WTC11 (cell line): Measurements from ENCODE around the gene VSX1. TPM values are rescaled to one million over a fixed set of nuclear protein-coding genes. Genes with fewer than 3 reads are reported as not detected.

Experiments used
- ATAC-seq: fragments of 200-7000 bp; cut with Tn5 transposase; 2 replicates; pipeline ENCODE4 v1.10.0; 2021; ENCODE audit warnings: mild to moderate bottlenecking, moderate library complexity
- CTCF ChIA-PET: fragments of 300-600 bp; sonication (Branson Sonifier 250); formaldehyde crosslinking; loops from one replicate; lab custom pipeline; 2021; ENCODE audit warnings: antibody characterized with exemption; lab: Charles Lee
- POLR2A ChIA-PET: fragments of 350-600 bp; sonication (Branson Sonifier 250); formaldehyde crosslinking; loops from one replicate; lab custom pipeline; 2021; ENCODE audit warnings: antibody characterized with exemption; lab: Charles Lee
- DNase-seq: peaks from one replicate; pipeline ENCODE4 v3.0.0; 2021; ENCODE audit warnings: low spot score
- H3K27ac Mint-ChIP-seq: 2 replicates; pipeline ENCODE4 v1.8.0; 2021; ENCODE audit warnings: mixed read lengths
- H3K27me3 Mint-ChIP-seq: 2 replicates; pipeline ENCODE4 v1.8.0; 2021; ENCODE audit warnings: low read depth, mild to moderate bottlenecking, moderate library complexity, mixed read lengths
- H3K36me3 Mint-ChIP-seq: 2 replicates; pipeline ENCODE4 v1.8.0; 2021; ENCODE audit warnings: mixed read lengths
- H3K4me1 Mint-ChIP-seq: 2 replicates; pipeline ENCODE4 v1.8.0; 2022; ENCODE audit warnings: mixed read lengths
- H3K4me3 Mint-ChIP-seq: 2 replicates; pipeline ENCODE4 v1.8.0; 2021; ENCODE audit warnings: mild to moderate bottlenecking, moderate library complexity, mixed read lengths
- H3K9me3 Mint-ChIP-seq: 2 replicates; pipeline ENCODE4 v1.8.0; 2021; ENCODE audit warnings: mixed read lengths
- CREB1 ChIP-seq: sonication (generic); formaldehyde crosslinking; IDR thresholded peaks from 2 replicates; pipeline ENCODE4 v1.8.0; 2023; ENCODE audit warnings: mild to moderate bottlenecking, missing genetic modification reagents
- HMGA2 ChIP-seq: fragments of 250-450 bp; sonication (Bioruptor Pico); IDR thresholded peaks from 2 replicates; pipeline ENCODE4 v1.4.0; 2021; ENCODE audit warnings: mild to moderate bottlenecking, moderate library complexity
- MXD4 ChIP-seq: fragments of 250-450 bp; sonication (Bioruptor Pico); IDR thresholded peaks from 2 replicates; pipeline ENCODE4 v1.8.0; 2021; ENCODE audit warnings: mild to moderate bottlenecking, moderate library complexity, borderline replicate concordance
- PRRX2 ChIP-seq: fragments of 250-450 bp; sonication (Bioruptor Pico); IDR thresholded peaks from 2 replicates; pipeline ENCODE4 v1.8.0; 2021; ENCODE audit warnings: mild to moderate bottlenecking
- TP53 ChIP-seq: sonication (generic); formaldehyde crosslinking; IDR thresholded peaks from 2 replicates; pipeline ENCODE4 v1.8.1; 2023; ENCODE audit warnings: mild to moderate bottlenecking, missing genetic modification reagents
- ZNF121 ChIP-seq: sonication (generic); formaldehyde crosslinking; IDR thresholded peaks from 2 replicates; pipeline ENCODE4 v1.8.0; 2023; ENCODE audit warnings: missing genetic modification reagents
- ZNF263 ChIP-seq: sonication (generic); formaldehyde crosslinking; IDR thresholded peaks from 2 replicates; pipeline ENCODE4 v1.8.1; 2022; ENCODE audit warnings: low read depth, mild to moderate bottlenecking, moderate library complexity, missing genetic modification reagents
- ZNF423 ChIP-seq: fragments of 250-450 bp; sonication (Bioruptor Pico); IDR thresholded peaks from 2 replicates; pipeline ENCODE4 v2.1.2; 2022; ENCODE audit warnings: mild to moderate bottlenecking, moderate library complexity
- total RNA-seq: library from RNA; stranded (reverse); gene quantifications from 3 replicates; pipeline ENCODE4 v1.2.3, GENCODE V29; 2021
- TF ChIP-seq, protein P1 (sequence below): sonication (generic); formaldehyde crosslinking; IDR thresholded peaks from 2 replicates; pipeline ENCODE4 v1.8.1; 2023; ENCODE audit warnings: mild to moderate bottlenecking, missing genetic modification reagents
- TF ChIP-seq, protein P2 (sequence below): fragments of 250-450 bp; sonication (Bioruptor Pico); conservative IDR thresholded peaks from 2 replicates; pipeline ENCODE4 v1.9.0; 2021; ENCODE audit warnings: mild to moderate bottlenecking
- TF ChIP-seq, protein P3 (sequence below): sonication (generic); formaldehyde crosslinking; IDR thresholded peaks from 2 replicates; pipeline ENCODE4 v1.8.1; 2022; ENCODE audit warnings: mild to moderate bottlenecking, moderate library complexity, missing genetic modification reagents
- TF ChIP-seq, protein P4 (sequence below): sonication (generic); formaldehyde crosslinking; IDR thresholded peaks from 2 replicates; pipeline ENCODE4 v1.8.1; 2023; ENCODE audit warnings: mild to moderate bottlenecking, moderate library complexity, missing genetic modification reagents
- TF ChIP-seq, protein P5 (sequence below): fragments of 250-450 bp; sonication (Bioruptor Pico); IDR thresholded peaks from 2 replicates; pipeline ENCODE4 v1.9.0; 2021; ENCODE audit warnings: mild to moderate bottlenecking, borderline replicate concordance
- TF ChIP-seq, protein P6 (sequence below): sonication (generic); formaldehyde crosslinking; IDR thresholded peaks from 2 replicates; pipeline ENCODE4 v1.8.1; 2022; ENCODE audit warnings: low read depth, mild to moderate bottlenecking, moderate library complexity, missing genetic modification reagents, borderline replicate concordance
- TF ChIP-seq, protein P7 (sequence below): fragments of 200-600 bp; IDR thresholded peaks from 2 replicates; pipeline ENCODE4 v1.8.0; 2022; ENCODE audit warnings: antibody characterized with exemption
- TF ChIP-seq, protein P8 (sequence below): sonication (generic); formaldehyde crosslinking; IDR thresholded peaks from 2 replicates; pipeline ENCODE4 v1.8.0; 2022; ENCODE audit warnings: mild to moderate bottlenecking, missing genetic modification reagents

VSX1 gene
- total RNA-seq, 1 experiment from 2014 or later, result not detected

DNA sequence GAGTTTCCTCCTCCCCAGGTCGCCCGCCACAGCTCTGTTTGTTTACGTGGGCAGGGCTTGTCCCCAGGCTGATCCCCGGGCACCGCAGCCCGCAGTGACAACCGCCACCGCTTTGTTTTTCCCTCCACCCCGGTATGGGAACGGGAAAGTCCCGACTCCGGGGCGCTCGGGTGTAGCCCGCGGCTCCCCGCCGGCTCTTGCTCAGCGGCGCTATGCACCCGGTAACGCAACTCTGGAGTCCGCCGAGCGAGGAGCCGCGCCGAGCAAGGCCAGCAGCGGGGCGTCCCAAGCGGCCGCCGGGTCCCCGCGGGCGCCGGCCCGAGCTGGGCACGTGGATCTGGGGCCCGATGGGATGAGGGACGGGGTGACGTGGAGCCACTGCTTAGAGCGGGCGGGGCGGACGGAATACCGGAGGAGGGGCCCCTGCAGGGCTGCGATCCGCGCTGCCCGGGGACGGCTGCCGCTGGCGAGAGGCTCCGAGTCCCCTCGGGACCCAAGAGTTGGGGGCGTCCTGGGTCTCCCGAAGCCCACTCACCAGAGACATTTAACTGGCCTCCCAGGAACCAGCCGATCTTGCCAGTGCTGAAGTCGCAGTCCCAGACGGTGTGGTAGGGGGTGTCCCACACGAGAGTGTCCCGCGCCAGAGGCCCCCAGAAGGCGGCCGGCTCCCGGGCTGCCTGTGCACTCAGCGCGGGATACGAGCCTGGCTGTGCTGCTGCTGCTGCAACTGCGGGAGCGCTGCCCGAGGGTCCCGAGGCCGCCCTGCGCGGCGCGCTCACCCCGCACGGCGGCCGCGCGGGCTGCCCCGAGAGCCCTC, 24.5 kb downstream of the VSX1 start:
- H3K4me1 Mint-ChIP-seq, result peaks cover 9% of the 10 kb centered on the region; the same call in 1 of the 2 replicates
- CTCF ChIA-PET, result interaction anchor here (0.7 to 1.3 kb wide), 2 partner anchors 9 to 63 kb away, joined by 3 to 5 read pairs; no protein-coding TSS in a partner anchor

More for the DNA sequence above, 24.5 kb downstream of the VSX1 start:
- DNase-seq (peak; percentile 54), ATAC-seq (peak; percentile 57)
- TF ChIP-seq, protein P1, sequence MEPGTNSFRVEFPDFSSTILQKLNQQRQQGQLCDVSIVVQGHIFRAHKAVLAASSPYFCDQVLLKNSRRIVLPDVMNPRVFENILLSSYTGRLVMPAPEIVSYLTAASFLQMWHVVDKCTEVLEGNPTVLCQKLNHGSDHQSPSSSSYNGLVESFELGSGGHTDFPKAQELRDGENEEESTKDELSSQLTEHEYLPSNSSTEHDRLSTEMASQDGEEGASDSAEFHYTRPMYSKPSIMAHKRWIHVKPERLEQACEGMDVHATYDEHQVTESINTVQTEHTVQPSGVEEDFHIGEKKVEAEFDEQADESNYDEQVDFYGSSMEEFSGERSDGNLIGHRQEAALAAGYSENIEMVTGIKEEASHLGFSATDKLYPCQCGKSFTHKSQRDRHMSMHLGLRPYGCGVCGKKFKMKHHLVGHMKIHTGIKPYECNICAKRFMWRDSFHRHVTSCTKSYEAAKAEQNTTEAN (CRISPR knock-in tag), result 0 out of 2 replicates have a peak, but pooled peaks have one; percentile 58
- TF ChIP-seq ZNF263 (CRISPR knock-in tag) (peak; percentile 64; the same call in 1 of the 2 replicates), ZNF121 (no peak), ZNF423 (CRISPR knock-in tag) (peak; percentile 37; the same call in 1 of the 2 replicates), TP53 (CRISPR knock-in tag) (no peak; the same call in 1 of the 2 replicates), PRRX2 (CRISPR knock-in tag) (no peak), MXD4 (CRISPR knock-in tag) (no peak), HMGA2 (CRISPR knock-in tag) (no peak), CREB1 (CRISPR knock-in tag) (no peak)
- TF ChIP-seq, protein P2, sequence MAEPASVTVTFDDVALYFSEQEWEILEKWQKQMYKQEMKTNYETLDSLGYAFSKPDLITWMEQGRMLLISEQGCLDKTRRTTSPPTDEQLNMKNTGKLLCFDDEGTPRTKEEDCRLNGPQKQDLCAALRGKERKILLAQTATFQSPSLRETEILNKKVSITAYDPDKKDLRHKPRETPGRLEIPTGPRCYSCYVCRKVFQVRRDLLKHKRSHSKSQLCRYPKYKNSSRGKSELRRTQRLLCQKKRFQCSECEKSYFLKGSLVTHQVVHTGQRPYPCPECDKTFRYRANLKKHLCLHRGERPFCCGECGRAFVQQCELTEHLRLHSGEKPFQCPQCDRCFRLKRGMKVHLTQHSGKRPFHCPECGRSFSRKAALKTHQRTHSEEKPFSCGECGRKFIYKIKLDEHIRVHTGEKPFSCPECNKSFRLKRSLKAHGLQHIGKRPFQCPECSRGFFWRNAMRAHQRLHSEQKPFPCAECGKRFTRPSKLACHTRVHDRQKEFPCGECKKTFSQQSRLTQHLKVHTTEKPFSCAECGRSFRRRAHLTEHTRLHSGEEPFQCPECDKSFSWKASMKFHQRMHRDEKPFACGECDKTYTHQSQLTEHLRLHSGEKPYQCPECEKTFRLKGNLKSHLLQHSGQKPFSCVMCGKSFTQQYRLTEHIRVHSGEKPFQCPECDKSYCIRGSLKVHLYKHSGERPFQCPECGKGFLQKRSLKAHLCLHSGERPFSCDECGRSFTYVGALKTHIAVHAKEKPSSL (CRISPR knock-in tag), result no peak
- TF ChIP-seq, protein P3, sequence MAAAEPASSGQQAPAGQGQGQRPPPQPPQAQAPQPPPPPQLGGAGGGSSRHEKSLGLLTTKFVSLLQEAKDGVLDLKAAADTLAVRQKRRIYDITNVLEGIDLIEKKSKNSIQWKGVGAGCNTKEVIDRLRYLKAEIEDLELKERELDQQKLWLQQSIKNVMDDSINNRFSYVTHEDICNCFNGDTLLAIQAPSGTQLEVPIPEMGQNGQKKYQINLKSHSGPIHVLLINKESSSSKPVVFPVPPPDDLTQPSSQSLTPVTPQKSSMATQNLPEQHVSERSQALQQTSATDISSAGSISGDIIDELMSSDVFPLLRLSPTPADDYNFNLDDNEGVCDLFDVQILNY (CRISPR knock-in tag), result 0 out of 2 replicates have a peak, but pooled peaks have one; percentile 37
- TF ChIP-seq, protein P4, sequence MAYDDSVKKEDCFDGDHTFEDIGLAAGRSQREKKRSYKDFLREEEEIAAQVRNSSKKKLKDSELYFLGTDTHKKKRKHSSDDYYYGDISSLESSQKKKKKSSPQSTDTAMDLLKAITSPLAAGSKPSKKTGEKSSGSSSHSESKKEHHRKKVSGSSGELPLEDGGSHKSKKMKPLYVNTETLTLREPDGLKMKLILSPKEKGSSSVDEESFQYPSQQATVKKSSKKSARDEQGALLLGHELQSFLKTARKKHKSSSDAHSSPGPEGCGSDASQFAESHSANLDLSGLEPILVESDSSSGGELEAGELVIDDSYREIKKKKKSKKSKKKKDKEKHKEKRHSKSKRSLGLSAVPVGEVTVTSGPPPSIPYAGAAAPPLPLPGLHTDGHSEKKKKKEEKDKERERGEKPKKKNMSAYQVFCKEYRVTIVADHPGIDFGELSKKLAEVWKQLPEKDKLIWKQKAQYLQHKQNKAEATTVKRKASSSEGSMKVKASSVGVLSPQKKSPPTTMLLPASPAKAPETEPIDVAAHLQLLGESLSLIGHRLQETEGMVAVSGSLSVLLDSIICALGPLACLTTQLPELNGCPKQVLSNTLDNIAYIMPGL (CRISPR knock-in tag), result peak; percentile 24; the same call in 1 of the 2 replicates
- TF ChIP-seq, protein P5, sequence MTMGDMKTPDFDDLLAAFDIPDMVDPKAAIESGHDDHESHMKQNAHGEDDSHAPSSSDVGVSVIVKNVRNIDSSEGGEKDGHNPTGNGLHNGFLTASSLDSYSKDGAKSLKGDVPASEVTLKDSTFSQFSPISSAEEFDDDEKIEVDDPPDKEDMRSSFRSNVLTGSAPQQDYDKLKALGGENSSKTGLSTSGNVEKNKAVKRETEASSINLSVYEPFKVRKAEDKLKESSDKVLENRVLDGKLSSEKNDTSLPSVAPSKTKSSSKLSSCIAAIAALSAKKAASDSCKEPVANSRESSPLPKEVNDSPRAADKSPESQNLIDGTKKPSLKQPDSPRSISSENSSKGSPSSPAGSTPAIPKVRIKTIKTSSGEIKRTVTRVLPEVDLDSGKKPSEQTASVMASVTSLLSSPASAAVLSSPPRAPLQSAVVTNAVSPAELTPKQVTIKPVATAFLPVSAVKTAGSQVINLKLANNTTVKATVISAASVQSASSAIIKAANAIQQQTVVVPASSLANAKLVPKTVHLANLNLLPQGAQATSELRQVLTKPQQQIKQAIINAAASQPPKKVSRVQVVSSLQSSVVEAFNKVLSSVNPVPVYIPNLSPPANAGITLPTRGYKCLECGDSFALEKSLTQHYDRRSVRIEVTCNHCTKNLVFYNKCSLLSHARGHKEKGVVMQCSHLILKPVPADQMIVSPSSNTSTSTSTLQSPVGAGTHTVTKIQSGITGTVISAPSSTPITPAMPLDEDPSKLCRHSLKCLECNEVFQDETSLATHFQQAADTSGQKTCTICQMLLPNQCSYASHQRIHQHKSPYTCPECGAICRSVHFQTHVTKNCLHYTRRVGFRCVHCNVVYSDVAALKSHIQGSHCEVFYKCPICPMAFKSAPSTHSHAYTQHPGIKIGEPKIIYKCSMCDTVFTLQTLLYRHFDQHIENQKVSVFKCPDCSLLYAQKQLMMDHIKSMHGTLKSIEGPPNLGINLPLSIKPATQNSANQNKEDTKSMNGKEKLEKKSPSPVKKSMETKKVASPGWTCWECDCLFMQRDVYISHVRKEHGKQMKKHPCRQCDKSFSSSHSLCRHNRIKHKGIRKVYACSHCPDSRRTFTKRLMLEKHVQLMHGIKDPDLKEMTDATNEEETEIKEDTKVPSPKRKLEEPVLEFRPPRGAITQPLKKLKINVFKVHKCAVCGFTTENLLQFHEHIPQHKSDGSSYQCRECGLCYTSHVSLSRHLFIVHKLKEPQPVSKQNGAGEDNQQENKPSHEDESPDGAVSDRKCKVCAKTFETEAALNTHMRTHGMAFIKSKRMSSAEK (CRISPR knock-in tag), result no peak
- TF ChIP-seq, protein P6, sequence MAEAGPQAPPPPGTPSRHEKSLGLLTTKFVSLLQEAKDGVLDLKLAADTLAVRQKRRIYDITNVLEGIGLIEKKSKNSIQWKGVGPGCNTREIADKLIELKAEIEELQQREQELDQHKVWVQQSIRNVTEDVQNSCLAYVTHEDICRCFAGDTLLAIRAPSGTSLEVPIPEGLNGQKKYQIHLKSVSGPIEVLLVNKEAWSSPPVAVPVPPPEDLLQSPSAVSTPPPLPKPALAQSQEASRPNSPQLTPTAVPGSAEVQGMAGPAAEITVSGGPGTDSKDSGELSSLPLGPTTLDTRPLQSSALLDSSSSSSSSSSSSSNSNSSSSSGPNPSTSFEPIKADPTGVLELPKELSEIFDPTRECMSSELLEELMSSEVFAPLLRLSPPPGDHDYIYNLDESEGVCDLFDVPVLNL (CRISPR knock-in tag), result no peak
- TF ChIP-seq, protein P7, sequence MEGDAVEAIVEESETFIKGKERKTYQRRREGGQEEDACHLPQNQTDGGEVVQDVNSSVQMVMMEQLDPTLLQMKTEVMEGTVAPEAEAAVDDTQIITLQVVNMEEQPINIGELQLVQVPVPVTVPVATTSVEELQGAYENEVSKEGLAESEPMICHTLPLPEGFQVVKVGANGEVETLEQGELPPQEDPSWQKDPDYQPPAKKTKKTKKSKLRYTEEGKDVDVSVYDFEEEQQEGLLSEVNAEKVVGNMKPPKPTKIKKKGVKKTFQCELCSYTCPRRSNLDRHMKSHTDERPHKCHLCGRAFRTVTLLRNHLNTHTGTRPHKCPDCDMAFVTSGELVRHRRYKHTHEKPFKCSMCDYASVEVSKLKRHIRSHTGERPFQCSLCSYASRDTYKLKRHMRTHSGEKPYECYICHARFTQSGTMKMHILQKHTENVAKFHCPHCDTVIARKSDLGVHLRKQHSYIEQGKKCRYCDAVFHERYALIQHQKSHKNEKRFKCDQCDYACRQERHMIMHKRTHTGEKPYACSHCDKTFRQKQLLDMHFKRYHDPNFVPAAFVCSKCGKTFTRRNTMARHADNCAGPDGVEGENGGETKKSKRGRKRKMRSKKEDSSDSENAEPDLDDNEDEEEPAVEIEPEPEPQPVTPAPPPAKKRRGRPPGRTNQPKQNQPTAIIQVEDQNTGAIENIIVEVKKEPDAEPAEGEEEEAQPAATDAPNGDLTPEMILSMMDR, result no peak
- TF ChIP-seq, protein P8, sequence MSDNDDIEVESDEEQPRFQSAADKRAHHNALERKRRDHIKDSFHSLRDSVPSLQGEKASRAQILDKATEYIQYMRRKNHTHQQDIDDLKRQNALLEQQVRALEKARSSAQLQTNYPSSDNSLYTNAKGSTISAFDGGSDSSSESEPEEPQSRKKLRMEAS (CRISPR knock-in tag), result peak; percentile 31; the same call in 1 of the 2 replicates
- Mint-ChIP-seq H3K9me3 (no peaks in the 10 kb centered on the region), H3K4me3 (peak overlapping the region; percentile 61), H3K27me3 (peaks cover 73% of the 10 kb centered on the region), H3K27ac (no peak overlapping the region), H3K36me3 (no peaks in the 10 kb centered on the region)
- POLR2A ChIA-PET, result no interaction called here
